22Rv1 (cell line): ENCODE data around the gene COL18A1.

ENCODE experiments used
- CTCF ChIP-seq: fragments of 450-650 bp; IDR thresholded peaks from 2 replicates; pipeline ENCODE4 v1.5.1; 2017; ENCODE audit warnings: mild to moderate bottlenecking
- ZFX ChIP-seq: fragments of 450-650 bp; IDR thresholded peaks from 2 replicates; pipeline ENCODE4 v1.6.1; 2017; ENCODE audit warnings: antibody characterized with exemption, borderline replicate concordance

- no peak for TF ChIP-seq CTCF
- TF ChIP-seq ZFX, result no peak
Observed at GRCh38 chr21:45544449-45545235, 139.7 kb downstream of the COL18A1 start.
